Measurements from ENCODE around the gene RFK. TPM values are rescaled to one million over a fixed set of nuclear protein-coding genes. Genes with fewer than 3 reads are reported as not detected.
A peak's percentile ranks its signal among the peaks of the same experiment; 100 is the strongest.

The RFK gene
- total RNA-seq, 1 donor from 2014 or later = 28.3 TPM

GRCh38 chr9:76415154-76415553 is 20.9 kb upstream of the RFK start:
- ATAC-seq (no peak), DNase-seq (no peak)
- intact Hi-C loops (cut with micrococcal nuclease) = no loop called here

- intact Hi-C loops (cut with micrococcal nuclease) = no loop called here
Measured at GRCh38 chr9:76414661-76415060, 20.4 kb upstream of the RFK start.

GRCh38 chr9:76413658-76414057 is 19.4 kb upstream of the RFK start:
- ATAC-seq (no peak), DNase-seq (no peak)
- intact Hi-C loops (cut with micrococcal nuclease) = no loop called here

More at GRCh38 chr9:76414661-76415060, 20.4 kb upstream of the RFK start:
- DNase-seq (no peak), ATAC-seq (no peak)

GRCh38 chr9:76412638-76413037 is 18.4 kb upstream of the RFK start:
- intact Hi-C loops (cut with micrococcal nuclease) = no loop called here
- no peak for DNase-seq
- ATAC-seq = no peak

- no peak for ATAC-seq
- DNase-seq = no peak
- intact Hi-C loops (cut with micrococcal nuclease) = no loop called here
Measured at GRCh38 chr9:76405868-76406267, 11.6 kb upstream of the RFK start.

- intact Hi-C loops (cut with micrococcal nuclease) = no loop called here
- DNase-seq (no peak), ATAC-seq (no peak)
Measured at GRCh38 chr9:76405340-76405739, 11.1 kb upstream of the RFK start.

GRCh38 chr9:76404401-76404800 is 10.2 kb upstream of the RFK start:
- no peak for ATAC-seq
- intact Hi-C loops (cut with micrococcal nuclease) = no loop called here
- no peak for DNase-seq

- DNase-seq (no peak), ATAC-seq (peak; percentile 78)
- intact Hi-C loops (cut with micrococcal nuclease) = no loop called here
Measured at GRCh38 chr9:76403352-76403751, 9.1 kb upstream of the RFK start.

GRCh38 chr9:76401580-76402354 is 7.5 kb upstream of the RFK start:
- intact Hi-C loops (cut with micrococcal nuclease) = no loop called here
- no peak for ATAC-seq
- no peak for DNase-seq

- ATAC-seq (no peak), DNase-seq (no peak)
- intact Hi-C loops (cut with micrococcal nuclease) = no loop called here
Measured at GRCh38 chr9:76401176-76401575, 7.0 kb upstream of the RFK start.

GRCh38 chr9:76400534-76401096 is 6.4 kb upstream of the RFK start:
- intact Hi-C loops (cut with micrococcal nuclease) = no loop called here
- ATAC-seq (no peak), DNase-seq (no peak)

- DNase-seq (no peak), ATAC-seq (no peak)
- intact Hi-C loops (cut with micrococcal nuclease) = no loop called here
Measured at GRCh38 chr9:76399856-76400255, 5.6 kb upstream of the RFK start.

GRCh38 chr9:76396597-76396996 is 2.4 kb upstream of the RFK start:
- ATAC-seq = no peak
- intact Hi-C loops (cut with micrococcal nuclease) = no loop called here
- DNase-seq = no peak

- no peak for ATAC-seq
Measured at GRCh38 chr9:76396144-76396543, 1.9 kb upstream of the RFK start.

GRCh38 chr9:76395381-76395780 is 1.2 kb upstream of the RFK start:
- ATAC-seq (no peak), DNase-seq (no peak)
- intact Hi-C loops (cut with micrococcal nuclease) = no loop called here

More at GRCh38 chr9:76396144-76396543, 1.9 kb upstream of the RFK start:
- DNase-seq = no peak
- intact Hi-C loops (cut with micrococcal nuclease) = no loop called here

- intact Hi-C loops (cut with micrococcal nuclease) = no loop called here
- ATAC-seq = peak; percentile 67
- DNase-seq = peak; percentile 55
Measured at GRCh38 chr9:76394960-76395252, 680 bp upstream of the RFK start.

- DNase-seq = no peak
- intact Hi-C loops (cut with micrococcal nuclease) = no loop called here
- no peak for ATAC-seq
Measured at GRCh38 chr9:76390656-76391055, 3.6 kb downstream of the RFK start.

- DNase-seq = no peak
- intact Hi-C loops (cut with micrococcal nuclease) = no loop called here
- no peak for ATAC-seq
Measured at GRCh38 chr9:76379494-76379893, 14.7 kb downstream of the RFK start.

- intact Hi-C loops (cut with micrococcal nuclease) = no loop called here
- ATAC-seq (no peak), DNase-seq (no peak)
Measured at GRCh38 chr9:76378367-76379073, 15.7 kb downstream of the RFK start.

GRCh38 chr9:76377791-76378190 is 16.4 kb downstream of the RFK start:
- intact Hi-C loops (cut with micrococcal nuclease) = no loop called here
- ATAC-seq (no peak), DNase-seq (no peak)

Data from left ventricle myocardium superior (tissue), 1 donor.